GM12878 (cell line): Measurements from ENCODE around the gene LPAR5.

Experiments
- EZH2 ChIP-seq: IDR thresholded peaks from 2 replicates; pipeline ENCODE4 v1.6.1; 2012; ENCODE audit warnings: low read depth, mild to moderate bottlenecking, control low read depth, inconsistent platforms, low read length, borderline replicate concordance; ENCODE audit not compliant: control insufficient read depth
- KDM1A ChIP-seq: fragments of 200-600 bp; sonication (generic); IDR thresholded peaks from 2 replicates; pipeline ENCODE4 v1.6.1; 2016; ENCODE audit warnings: borderline replicate concordance
- NFIC ChIP-seq: IDR thresholded peaks from 2 replicates; pipeline ENCODE4 v1.6.1; 2012; ENCODE audit warnings: low read depth, mild to moderate bottlenecking, inconsistent platforms, low read length, moderate library complexity
- POLR2A ChIP-seq: IDR thresholded peaks from 2 replicates; pipeline ENCODE4 v1.6.1; 2011; ENCODE audit warnings: low read depth, mild to moderate bottlenecking, low read length
- TCF12 ChIP-seq: IDR thresholded peaks from 2 replicates; pipeline ENCODE4 v1.6.1; 2011; ENCODE audit warnings: low read depth, mild to moderate bottlenecking, low read length
- TF ChIP-seq, protein P1 (sequence below), 3 experiments: IDR thresholded peaks in 2 of 3; conservative IDR thresholded peaks in 1 of 3; 2 replicates each; pipeline ENCODE4 v1.5.1; 2011; ENCODE audit warnings: low read depth in 3 of 3, low read length in 3 of 3, mild to moderate bottlenecking in 3 of 3, control low read depth in 2 of 3, moderate library complexity in 2 of 3, inconsistent platforms in 1 of 3, mixed read lengths in 1 of 3; ENCODE audit not compliant: control insufficient read depth in 2 of 3, insufficient read depth in 1 of 3; ENCODE audit errors: extremely low read depth in 1 of 3
- TF ChIP-seq, protein P2 (sequence below): IDR thresholded peaks from 2 replicates; pipeline ENCODE4 v1.6.1; 2011; ENCODE audit warnings: low read depth, mild to moderate bottlenecking, low read length, moderate library complexity, borderline replicate concordance; ENCODE audit errors: extremely low read depth
- TF ChIP-seq, protein P3 (sequence below): IDR thresholded peaks from 2 replicates; pipeline ENCODE4 v1.6.1; 2011; ENCODE audit warnings: low read depth, low read length, improper control_type of control experiment, borderline replicate concordance

DNA sequence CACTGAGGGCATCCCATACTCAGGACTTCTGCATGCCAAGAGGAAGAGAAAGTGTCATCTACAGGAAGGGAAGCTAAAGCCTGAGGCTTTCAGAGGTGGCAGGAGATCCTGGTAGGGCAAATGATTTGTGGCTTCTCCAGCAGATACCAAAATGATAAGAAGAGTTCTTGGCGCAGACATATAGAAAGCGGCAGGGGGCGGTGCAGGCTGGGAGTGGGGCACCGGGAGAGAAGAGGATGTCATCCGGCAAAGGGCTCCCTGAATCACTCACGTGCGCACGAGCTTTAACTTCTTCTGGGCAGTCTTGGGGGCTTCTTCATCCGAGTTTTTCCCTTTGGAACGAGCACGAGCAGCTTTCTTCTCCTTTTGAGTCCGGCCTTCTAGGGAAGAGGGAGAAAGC is 16.6 kb upstream of the LPAR5 start:
- TF ChIP-seq POLR2A: no peak
- TF ChIP-seq, protein P1, sequence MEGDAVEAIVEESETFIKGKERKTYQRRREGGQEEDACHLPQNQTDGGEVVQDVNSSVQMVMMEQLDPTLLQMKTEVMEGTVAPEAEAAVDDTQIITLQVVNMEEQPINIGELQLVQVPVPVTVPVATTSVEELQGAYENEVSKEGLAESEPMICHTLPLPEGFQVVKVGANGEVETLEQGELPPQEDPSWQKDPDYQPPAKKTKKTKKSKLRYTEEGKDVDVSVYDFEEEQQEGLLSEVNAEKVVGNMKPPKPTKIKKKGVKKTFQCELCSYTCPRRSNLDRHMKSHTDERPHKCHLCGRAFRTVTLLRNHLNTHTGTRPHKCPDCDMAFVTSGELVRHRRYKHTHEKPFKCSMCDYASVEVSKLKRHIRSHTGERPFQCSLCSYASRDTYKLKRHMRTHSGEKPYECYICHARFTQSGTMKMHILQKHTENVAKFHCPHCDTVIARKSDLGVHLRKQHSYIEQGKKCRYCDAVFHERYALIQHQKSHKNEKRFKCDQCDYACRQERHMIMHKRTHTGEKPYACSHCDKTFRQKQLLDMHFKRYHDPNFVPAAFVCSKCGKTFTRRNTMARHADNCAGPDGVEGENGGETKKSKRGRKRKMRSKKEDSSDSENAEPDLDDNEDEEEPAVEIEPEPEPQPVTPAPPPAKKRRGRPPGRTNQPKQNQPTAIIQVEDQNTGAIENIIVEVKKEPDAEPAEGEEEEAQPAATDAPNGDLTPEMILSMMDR (IDR thresholded peaks at IDR 0.05 in 2 of 3, conservative IDR thresholded peaks at IDR 0.05 in 1 of 3; ENCODE audit: control insufficient read depth in 2 of 3, extremely low read depth in 1 of 3, insufficient read depth in 1 of 3, low read depth in 3 of 3, low read length in 3 of 3): no peak
- no peak for TF ChIP-seq NFIC
- TF ChIP-seq EZH2: no peak
- no peak for TF ChIP-seq TCF12
- TF ChIP-seq, protein P2, sequence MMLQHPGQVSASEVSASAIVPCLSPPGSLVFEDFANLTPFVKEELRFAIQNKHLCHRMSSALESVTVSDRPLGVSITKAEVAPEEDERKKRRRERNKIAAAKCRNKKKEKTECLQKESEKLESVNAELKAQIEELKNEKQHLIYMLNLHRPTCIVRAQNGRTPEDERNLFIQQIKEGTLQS: no peak
- TF ChIP-seq KDM1A: no peak
- TF ChIP-seq, protein P3, sequence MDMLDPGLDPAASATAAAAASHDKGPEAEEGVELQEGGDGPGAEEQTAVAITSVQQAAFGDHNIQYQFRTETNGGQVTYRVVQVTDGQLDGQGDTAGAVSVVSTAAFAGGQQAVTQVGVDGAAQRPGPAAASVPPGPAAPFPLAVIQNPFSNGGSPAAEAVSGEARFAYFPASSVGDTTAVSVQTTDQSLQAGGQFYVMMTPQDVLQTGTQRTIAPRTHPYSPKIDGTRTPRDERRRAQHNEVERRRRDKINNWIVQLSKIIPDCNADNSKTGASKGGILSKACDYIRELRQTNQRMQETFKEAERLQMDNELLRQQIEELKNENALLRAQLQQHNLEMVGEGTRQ: no peak
